ENCODE measurements around the gene MYF5.

DNA sequence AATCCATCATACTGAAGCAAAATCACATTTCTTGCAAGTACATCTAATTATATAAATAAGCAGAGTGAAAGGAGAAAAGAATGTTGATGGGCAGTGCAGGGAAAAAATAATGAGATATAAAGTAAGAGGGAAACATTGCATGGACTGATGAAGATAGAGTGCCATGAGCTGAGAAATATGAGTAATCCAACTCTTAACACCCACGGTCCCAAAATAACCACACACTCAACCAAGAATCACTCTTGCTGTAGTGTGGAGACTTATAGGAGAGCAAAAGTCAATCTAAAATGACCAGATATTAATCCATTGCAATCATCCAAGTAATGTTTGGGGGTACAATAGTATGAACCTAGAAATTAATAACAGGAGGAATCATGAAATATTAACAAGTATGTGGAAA lies 40.2 kb downstream of the MYF5 start:
- TF ChIP-seq, protein P1, sequence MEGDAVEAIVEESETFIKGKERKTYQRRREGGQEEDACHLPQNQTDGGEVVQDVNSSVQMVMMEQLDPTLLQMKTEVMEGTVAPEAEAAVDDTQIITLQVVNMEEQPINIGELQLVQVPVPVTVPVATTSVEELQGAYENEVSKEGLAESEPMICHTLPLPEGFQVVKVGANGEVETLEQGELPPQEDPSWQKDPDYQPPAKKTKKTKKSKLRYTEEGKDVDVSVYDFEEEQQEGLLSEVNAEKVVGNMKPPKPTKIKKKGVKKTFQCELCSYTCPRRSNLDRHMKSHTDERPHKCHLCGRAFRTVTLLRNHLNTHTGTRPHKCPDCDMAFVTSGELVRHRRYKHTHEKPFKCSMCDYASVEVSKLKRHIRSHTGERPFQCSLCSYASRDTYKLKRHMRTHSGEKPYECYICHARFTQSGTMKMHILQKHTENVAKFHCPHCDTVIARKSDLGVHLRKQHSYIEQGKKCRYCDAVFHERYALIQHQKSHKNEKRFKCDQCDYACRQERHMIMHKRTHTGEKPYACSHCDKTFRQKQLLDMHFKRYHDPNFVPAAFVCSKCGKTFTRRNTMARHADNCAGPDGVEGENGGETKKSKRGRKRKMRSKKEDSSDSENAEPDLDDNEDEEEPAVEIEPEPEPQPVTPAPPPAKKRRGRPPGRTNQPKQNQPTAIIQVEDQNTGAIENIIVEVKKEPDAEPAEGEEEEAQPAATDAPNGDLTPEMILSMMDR (IDR thresholded peaks at IDR 0.05) = no peak
- no peak for TF ChIP-seq POLR2A (IDR thresholded peaks at IDR 0.05)
